T-helper 1 cell treated with Interleukin-12 subunit alpha and Interleukin-12 subunit beta and Interleukin-4 antibody, amounts not matched to agents 30 μg/mL and 1 μg/mL, for 36 hours (primary cell): ENCODE measurements around the gene PTPRN2.

Source experiments
- H3K27ac Mint-ChIP-seq: one replicate; pipeline ENCODE4 v1.8.0; 2021; ENCODE audit warnings: mild to moderate bottlenecking, mixed read lengths
- H3K27me3 Mint-ChIP-seq: one replicate; pipeline ENCODE4 v1.8.0; 2021; ENCODE audit warnings: low read depth, mixed read lengths
- H3K36me3 Mint-ChIP-seq: one replicate; pipeline ENCODE4 v1.8.0; 2021; ENCODE audit warnings: low read depth, mixed read lengths
- H3K4me1 Mint-ChIP-seq: one replicate; pipeline ENCODE4 v1.8.0; 2021; ENCODE audit warnings: low read depth, mixed read lengths
- H3K4me3 Mint-ChIP-seq: one replicate; pipeline ENCODE4 v1.8.0; 2021; ENCODE audit warnings: mild to moderate bottlenecking, moderate library complexity, mixed read lengths
- H3K9me3 Mint-ChIP-seq: one replicate; pipeline ENCODE4 v1.8.0; 2021; ENCODE audit warnings: mixed read lengths

PTPRN2 gene

DNA sequence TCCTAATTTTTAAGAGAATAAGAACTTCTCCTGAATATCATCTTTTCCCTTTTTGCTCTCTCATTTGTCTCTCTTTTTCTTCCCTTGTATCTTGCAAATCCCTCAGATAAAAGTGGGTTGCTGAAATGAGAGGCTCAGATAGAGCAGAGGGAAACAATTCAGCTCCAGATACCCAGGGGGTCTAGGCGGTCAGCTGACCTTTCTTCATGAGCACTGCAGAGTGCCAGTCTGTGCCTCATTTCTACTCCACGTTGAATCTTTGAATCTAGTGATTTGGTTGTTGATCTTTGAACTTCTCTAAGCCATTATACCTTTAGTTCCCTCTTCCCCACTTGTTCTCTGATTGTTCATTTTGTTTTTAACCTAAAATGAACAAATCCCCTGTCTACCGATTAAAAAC lies 572.6 kb downstream of the PTPRN2 start:
- no peaks in the 10 kb centered on the region for H3K4me1 Mint-ChIP-seq
- no peaks in the 10 kb centered on the region for H3K9me3 Mint-ChIP-seq
- H3K36me3 Mint-ChIP-seq: no peaks in the 10 kb centered on the region
- H3K27ac Mint-ChIP-seq: no peak overlapping the region
- H3K4me3 Mint-ChIP-seq: no peak overlapping the region
- no peaks in the 10 kb centered on the region for H3K27me3 Mint-ChIP-seq

DNA sequence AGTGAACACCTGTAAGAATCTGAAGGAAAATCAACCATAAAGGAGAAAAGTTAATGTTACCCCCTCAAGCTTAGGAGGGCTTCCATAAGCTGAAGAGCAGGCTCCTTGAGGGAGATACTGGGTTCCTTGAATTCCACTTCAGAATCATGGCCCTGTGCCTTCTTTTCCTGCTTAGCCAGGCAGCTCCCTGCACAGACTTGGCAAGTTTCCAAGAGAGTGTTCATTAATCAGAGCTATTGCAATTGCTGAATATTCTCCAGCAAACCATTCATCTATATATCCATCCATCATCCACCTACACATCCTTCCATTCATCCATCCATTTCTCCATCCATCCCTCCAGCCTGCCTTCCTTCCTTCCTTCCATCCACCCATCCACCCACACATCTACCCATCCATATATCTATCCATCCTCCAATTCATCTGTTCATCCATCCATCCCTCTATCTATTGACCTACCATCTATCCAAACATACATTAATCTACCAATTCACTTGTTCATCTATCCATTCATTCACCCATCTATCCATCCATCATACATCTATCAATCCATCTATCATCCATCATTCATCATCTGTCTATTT lies 574.4 kb downstream of the PTPRN2 start:
- H3K9me3 Mint-ChIP-seq: no peaks in the 10 kb centered on the region
- no peaks in the 10 kb centered on the region for H3K27me3 Mint-ChIP-seq
- no peaks in the 10 kb centered on the region for H3K4me1 Mint-ChIP-seq
- no peak overlapping the region for H3K4me3 Mint-ChIP-seq
- H3K36me3 Mint-ChIP-seq: no peaks in the 10 kb centered on the region
- no peak overlapping the region for H3K27ac Mint-ChIP-seq

GRCh38 chr7:158011941-158012340 lies 575.7 kb downstream of the PTPRN2 start:
- Mint-ChIP-seq H3K27me3 (no peaks in the 10 kb centered on the region), H3K9me3 (no peaks in the 10 kb centered on the region), H3K36me3 (no peaks in the 10 kb centered on the region), H3K4me1 (no peaks in the 10 kb centered on the region), H3K27ac (no peak overlapping the region), H3K4me3 (no peak overlapping the region)

DNA sequence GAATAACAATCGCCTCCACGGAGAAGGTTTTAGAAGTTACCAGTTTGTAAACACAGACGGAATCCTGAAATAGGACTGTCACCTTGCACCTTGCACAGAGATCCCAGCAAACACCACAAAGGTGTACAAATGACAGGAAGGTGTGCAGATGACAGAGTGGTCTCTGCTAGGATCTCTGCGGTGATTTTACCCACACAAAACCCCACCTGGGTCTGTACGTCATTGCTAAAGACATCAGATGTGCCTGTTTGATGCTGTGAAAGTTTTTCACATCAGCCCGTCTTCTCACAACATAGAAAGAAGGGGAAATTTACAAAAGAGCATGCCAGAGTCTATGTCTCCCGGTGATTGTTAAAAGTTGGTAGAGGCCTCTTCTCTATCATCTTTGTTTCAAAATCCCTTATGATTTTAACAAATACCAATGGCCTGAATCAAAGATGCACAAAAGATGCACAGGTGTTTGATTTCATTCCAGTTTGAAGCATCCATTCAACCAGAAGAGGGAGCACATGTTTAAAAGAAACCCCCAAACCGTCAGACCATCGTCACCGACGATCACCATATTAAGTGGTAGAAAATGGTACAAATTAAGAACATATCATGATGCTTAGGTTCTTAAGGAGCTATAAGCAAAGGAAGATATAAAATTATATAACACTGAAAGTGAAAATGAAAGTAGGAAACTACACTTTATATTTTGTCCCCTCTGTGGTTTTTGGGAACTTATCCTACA lies 576.5 kb downstream of the PTPRN2 start:
- Mint-ChIP-seq H3K4me3 (no peak overlapping the region), H3K9me3 (no peaks in the 10 kb centered on the region), H3K4me1 (no peaks in the 10 kb centered on the region), H3K27ac (no peak overlapping the region), H3K36me3 (no peaks in the 10 kb centered on the region), H3K27me3 (no peaks in the 10 kb centered on the region)

DNA sequence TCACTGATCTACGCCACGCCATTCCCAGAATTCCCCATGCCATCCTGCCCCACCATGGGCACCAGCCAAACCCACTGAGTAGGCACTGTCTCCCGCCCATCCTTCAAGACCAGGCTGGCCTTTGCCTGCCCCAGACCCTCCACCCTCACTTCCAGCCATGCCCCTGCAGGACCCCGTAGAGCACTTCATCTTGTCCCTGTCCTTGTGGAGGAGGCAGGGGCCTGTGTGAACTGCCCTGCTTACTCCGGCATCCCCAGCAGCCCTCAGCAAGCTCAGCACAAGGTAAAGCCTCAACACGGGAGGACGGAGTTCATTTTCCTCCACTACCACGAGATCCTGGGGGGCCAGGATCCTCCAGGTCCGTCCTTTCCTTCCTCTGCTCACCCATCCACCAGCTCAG lies 577.7 kb downstream of the PTPRN2 start:
- H3K27me3 Mint-ChIP-seq: no peaks in the 10 kb centered on the region
- no peaks in the 10 kb centered on the region for H3K4me1 Mint-ChIP-seq
- H3K9me3 Mint-ChIP-seq: no peaks in the 10 kb centered on the region
- no peak overlapping the region for H3K27ac Mint-ChIP-seq
- H3K4me3 Mint-ChIP-seq: no peak overlapping the region
- H3K36me3 Mint-ChIP-seq: no peaks in the 10 kb centered on the region

- Mint-ChIP-seq H3K9me3 (no peaks in the 10 kb centered on the region), H3K36me3 (no peaks in the 10 kb centered on the region), H3K4me3 (no peak overlapping the region), H3K4me1 (no peaks in the 10 kb centered on the region), H3K27ac (no peak overlapping the region), H3K27me3 (no peaks in the 10 kb centered on the region)
These were observed 579.4 kb downstream of the PTPRN2 start for GRCh38 chr7:158008267-158008666.

GRCh38 chr7:158007697-158008257 lies 579.8 kb downstream of the PTPRN2 start:
- Mint-ChIP-seq H3K4me1 (no peaks in the 10 kb centered on the region), H3K27me3 (no peaks in the 10 kb centered on the region), H3K36me3 (no peaks in the 10 kb centered on the region), H3K4me3 (no peak overlapping the region), H3K27ac (no peak overlapping the region), H3K9me3 (no peaks in the 10 kb centered on the region)

GRCh38 chr7:158006841-158007696 lies 580.6 kb downstream of the PTPRN2 start:
- no peak overlapping the region for H3K27ac Mint-ChIP-seq
- H3K9me3 Mint-ChIP-seq: no peaks in the 10 kb centered on the region
- H3K36me3 Mint-ChIP-seq: no peaks in the 10 kb centered on the region
- H3K4me3 Mint-ChIP-seq: no peak overlapping the region
- H3K27me3 Mint-ChIP-seq: no peaks in the 10 kb centered on the region
- H3K4me1 Mint-ChIP-seq: no peaks in the 10 kb centered on the region

DNA sequence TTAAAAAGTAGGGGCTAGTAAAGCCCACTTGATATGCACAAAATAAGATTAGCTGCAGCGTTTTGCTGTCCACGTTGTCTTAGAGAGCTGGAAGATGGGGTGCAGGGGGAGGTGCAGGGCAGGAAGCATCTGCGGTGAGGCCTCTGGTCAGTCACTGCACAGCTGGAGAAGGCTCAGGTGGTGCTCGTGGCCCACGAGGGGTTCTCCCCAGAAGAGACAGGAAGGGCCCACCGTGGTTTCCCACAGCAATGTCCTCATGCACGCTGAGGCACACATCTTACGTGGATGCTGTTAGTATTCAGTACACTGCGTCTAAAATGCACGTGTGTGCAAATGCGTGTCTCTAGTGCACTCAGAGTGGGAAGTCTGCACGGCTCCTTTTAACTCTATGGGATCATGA lies 582.1 kb downstream of the PTPRN2 start:
- Mint-ChIP-seq H3K27me3 (no peaks in the 10 kb centered on the region), H3K4me1 (no peaks in the 10 kb centered on the region), H3K36me3 (no peaks in the 10 kb centered on the region), H3K9me3 (no peaks in the 10 kb centered on the region), H3K4me3 (no peak overlapping the region), H3K27ac (no peak overlapping the region)

DNA sequence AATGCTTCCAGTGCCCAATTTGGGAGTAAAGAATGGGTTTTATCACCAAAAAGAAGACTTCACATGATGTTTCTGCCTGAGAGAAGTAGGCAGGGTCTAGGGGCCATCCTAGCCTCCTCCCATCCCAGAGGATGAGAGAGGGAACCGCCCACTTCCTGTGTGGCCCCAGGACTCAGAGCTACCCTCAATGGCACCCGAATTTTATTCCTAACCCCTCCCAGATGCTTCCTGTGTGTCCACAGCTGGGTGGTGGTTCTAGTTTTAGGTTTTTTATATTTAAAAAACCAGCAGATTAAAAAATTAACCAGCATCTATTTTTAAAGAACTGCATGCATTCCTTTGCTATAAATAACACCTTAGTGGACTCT lies 583.5 kb downstream of the PTPRN2 start:
- no peak overlapping the region for H3K4me3 Mint-ChIP-seq
- no peaks in the 10 kb centered on the region for H3K9me3 Mint-ChIP-seq
- no peaks in the 10 kb centered on the region for H3K27me3 Mint-ChIP-seq
- no peak overlapping the region for H3K27ac Mint-ChIP-seq
- no peaks in the 10 kb centered on the region for H3K36me3 Mint-ChIP-seq
- no peaks in the 10 kb centered on the region for H3K4me1 Mint-ChIP-seq

DNA sequence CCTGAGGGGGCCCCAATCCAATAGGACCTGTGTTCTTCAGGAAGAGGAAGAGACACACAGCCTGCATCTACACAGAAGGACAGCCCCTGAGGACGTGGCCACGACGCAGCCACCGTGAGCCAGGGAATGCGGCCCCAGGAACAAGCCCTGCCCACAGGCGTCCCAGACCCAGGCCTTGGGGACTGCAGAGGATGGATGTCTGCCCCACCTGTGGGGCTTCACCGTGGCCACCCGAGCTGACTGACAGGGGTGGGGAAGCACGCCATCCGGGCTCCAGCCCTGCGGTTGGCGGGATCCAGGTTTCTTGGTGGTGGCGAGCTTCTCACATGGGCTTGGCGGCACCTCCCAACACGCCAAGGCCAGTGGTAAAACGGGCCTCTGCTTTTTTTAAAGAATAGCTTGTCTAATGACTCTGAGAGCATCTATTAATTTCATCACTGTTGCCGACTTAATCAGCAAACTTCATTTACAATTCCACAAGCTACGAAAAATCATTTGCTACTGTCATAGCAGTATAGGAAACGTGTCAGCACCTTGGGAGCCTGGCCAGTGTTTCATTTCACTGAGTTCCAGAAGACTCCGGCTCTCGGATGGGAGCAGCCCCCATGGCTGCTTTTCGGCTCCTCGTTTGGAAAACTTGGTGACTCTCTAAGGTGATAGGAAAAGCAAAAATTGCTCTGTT lies 584.0 kb downstream of the PTPRN2 start:
- H3K4me1 Mint-ChIP-seq: no peaks in the 10 kb centered on the region
- H3K4me3 Mint-ChIP-seq: no peak overlapping the region
- H3K27me3 Mint-ChIP-seq: no peaks in the 10 kb centered on the region
- H3K27ac Mint-ChIP-seq: no peak overlapping the region
- H3K9me3 Mint-ChIP-seq: no peaks in the 10 kb centered on the region
- H3K36me3 Mint-ChIP-seq: no peaks in the 10 kb centered on the region

- Mint-ChIP-seq H3K27ac (no peak overlapping the region), H3K27me3 (no peaks in the 10 kb centered on the region), H3K4me1 (no peaks in the 10 kb centered on the region), H3K36me3 (no peaks in the 10 kb centered on the region), H3K4me3 (no peak overlapping the region), H3K9me3 (no peaks in the 10 kb centered on the region)
These were observed 585.0 kb downstream of the PTPRN2 start for GRCh38 chr7:158002486-158003080.

- Mint-ChIP-seq H3K27ac (no peak overlapping the region), H3K4me1 (no peaks in the 10 kb centered on the region)
These were observed 585.9 kb downstream of the PTPRN2 start for GRCh38 chr7:158001621-158002320.

GRCh38 chr7:158001003-158001402 lies 586.6 kb downstream of the PTPRN2 start:
- Mint-ChIP-seq H3K9me3 (no peaks in the 10 kb centered on the region), H3K27ac (no peak overlapping the region), H3K4me1 (no peaks in the 10 kb centered on the region), H3K36me3 (no peaks in the 10 kb centered on the region), H3K4me3 (no peak overlapping the region), H3K27me3 (no peaks in the 10 kb centered on the region)

More at GRCh38 chr7:158001621-158002320, 585.9 kb downstream of the PTPRN2 start:
- Mint-ChIP-seq H3K36me3 (no peaks in the 10 kb centered on the region), H3K4me3 (no peak overlapping the region), H3K9me3 (no peaks in the 10 kb centered on the region), H3K27me3 (no peaks in the 10 kb centered on the region)
